ENCODE data around the gene INS. TPM values are rescaled to one million over a fixed set of nuclear protein-coding genes. Genes with fewer than 3 reads are reported as not detected.

INS gene
- total and polyA plus RNA-seq, 2 of the 4 experiments (the other 2 are of a cell fraction): not detected

DNA sequence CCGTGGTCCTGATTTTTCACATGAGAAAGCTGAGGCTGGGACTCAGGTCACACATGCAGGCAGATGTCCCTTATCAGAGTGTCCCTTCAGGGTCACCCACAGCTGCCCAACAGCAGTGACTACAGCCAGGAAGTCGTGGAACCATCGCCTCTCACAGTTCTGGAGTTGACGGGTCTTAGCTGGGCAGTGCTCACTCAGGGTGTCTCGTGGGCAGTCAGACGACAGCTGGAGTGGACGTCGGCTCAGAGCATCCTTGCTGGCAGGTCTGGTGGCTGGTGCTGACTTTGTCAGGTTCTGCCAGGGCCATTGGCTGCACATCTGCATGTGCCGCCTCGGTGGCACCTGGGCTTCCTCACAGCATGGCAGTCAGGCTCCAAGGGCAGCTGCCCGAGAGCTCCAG, 46.2 kb upstream of the INS start:
- no peaks in the 10 kb centered on the region for H4K20me1 ChIP-seq (ENCODE audit: insufficient read depth, low read length)
- intact Hi-C loops (cut with micrococcal nuclease) (no loop called here), dilution Hi-C loops (cut with HindIII; ENCODE audit: low sequenced_read_pairs, unreplicated experiment) (no loop called here), in situ Hi-C loops (cut with MboI; ENCODE audit: low sequenced_read_pairs) (no loop called here)
- H3K9ac ChIP-seq (ENCODE audit: low read depth, low read length): no peak overlapping the region
- ATAC-seq (ENCODE audit: low read depth) (no peak), DNase-seq (no peak)
- H3K79me1 ChIP-seq (ENCODE audit: low read depth in 1 of 2, low read length in 2 of 2): no peaks in the 10 kb centered on the region
- no peak overlapping the region for H2BK5ac ChIP-seq (ENCODE audit: low read depth, low read length, poor library complexity, severe bottlenecking)
- H2BK120ac ChIP-seq (ENCODE audit: low read depth, low read length): no peak overlapping the region
- 57% methylated on average over 9 of the region's 11 CpGs; no CpG with 5 or more reads in 1 of the 2 experiments for WGBS, 2 experiments (ENCODE audit: extremely low coverage in 2 of 2, insufficient read length in 1 of 2)
- H2AFZ ChIP-seq (replicated peaks; ENCODE audit: low read length, poor library complexity): no peak overlapping the region
- no peak overlapping the region for H3K14ac ChIP-seq (replicated peaks; ENCODE audit: low read depth, low read length)
- H3K27ac ChIP-seq (ENCODE audit: insufficient read depth, low read length): no peak overlapping the region
- no peak overlapping the region for H4K8ac ChIP-seq (ENCODE audit: low read depth in 2 of 2, low read length in 2 of 2)
- H3K9me3 ChIP-seq (ENCODE audit: control insufficient read depth, insufficient read depth, low read length): peaks cover 5% of the 10 kb centered on the region; the same call in 1 of the 2 replicates
- H2BK15ac ChIP-seq (ENCODE audit: low read depth, low read length): no peak overlapping the region
- H3K9me1 ChIP-seq (ENCODE audit: insufficient read depth, low read length): no peaks in the 10 kb centered on the region
- no TSS peak for BruUV-seq (replicated peaks)
- no peak overlapping the region for H2AK9ac ChIP-seq (replicated peaks; ENCODE audit: low read depth, low read length, poor library complexity)
- no peaks in the 10 kb centered on the region for H3K4me1 ChIP-seq (ENCODE audit: control insufficient read depth, insufficient read depth, low read length)
- no peak overlapping the region for H3K4me3 ChIP-seq (ENCODE audit: insufficient read depth, low read depth, low read length)
- POLR2A ChIA-PET (ENCODE audit: unreplicated experiment): no interaction called here
- peaks cover 14% of the 10 kb centered on the region for H3K27me3 ChIP-seq (ENCODE audit: control insufficient read depth, insufficient read depth, low read length)
- no peak overlapping the region for H2AK5ac ChIP-seq (ENCODE audit: low read depth, low read length)
- no peak overlapping the region for H3K56ac ChIP-seq (ENCODE audit: extremely low read depth, insufficient read depth, low read length)
- H4K5ac ChIP-seq (ENCODE audit: low read depth, low read length): no peak overlapping the region
- H3K4ac ChIP-seq (ENCODE audit: low read depth, low read length): no peak overlapping the region
- no peak overlapping the region for H4K91ac ChIP-seq (ENCODE audit: insufficient read depth, low read depth, low read length)
- no peak overlapping the region for H2BK20ac ChIP-seq (ENCODE audit: low read depth, low read length)
- H3K36me3 ChIP-seq (ENCODE audit: control insufficient read depth, insufficient read depth, low read length): no peaks in the 10 kb centered on the region
- CTCF ChIA-PET: no interaction called here
- no peak overlapping the region for H3K18ac ChIP-seq (ENCODE audit: low read depth, low read length)
- no peak overlapping the region for H3K23ac ChIP-seq (ENCODE audit: low read depth, low read length)
- no peak overlapping the region for H3K4me2 ChIP-seq (ENCODE audit: low read depth, low read length)
- TF ChIP-seq CEBPB (IDR thresholded peaks at IDR 0.05; ENCODE audit: low read depth, low read length) (no peak), POLR2A (IDR thresholded peaks at IDR 0.05; ENCODE audit: low read depth, low read length) (no peak), MAZ (IDR thresholded peaks at IDR 0.05; ENCODE audit: borderline replicate concordance, low read depth, low read length) (no peak), NFE2L2 (IDR thresholded peaks at IDR 0.05; ENCODE audit: low read depth, low read length) (no peak), CHD1 (IDR thresholded peaks at IDR 0.05; ENCODE audit: low read depth, low read length) (no peak), RCOR1 (IDR thresholded peaks at IDR 0.05; ENCODE audit: insufficient replicate concordance, low read length) (no peak), SMC3 (IDR thresholded peaks at IDR 0.05; ENCODE audit: low read depth, low read length) (no peak), BHLHE40 (IDR thresholded peaks at IDR 0.05; ENCODE audit: low read depth, low read length) (no peak), CTCF (conservative IDR thresholded peaks at IDR 0.05; ENCODE audit: low read depth, low read length) (no peak), RFX5 (IDR thresholded peaks at IDR 0.05; ENCODE audit: low read depth, low read length) (no peak), RAD21 (IDR thresholded peaks at IDR 0.05; ENCODE audit: low read length) (no peak), MXI1 (IDR thresholded peaks at IDR 0.05; ENCODE audit: borderline replicate concordance, low read depth, low read length) (no peak), MAFK (IDR thresholded peaks at IDR 0.05; ENCODE audit: low read depth, low read length) (no peak), FOS (IDR thresholded peaks at IDR 0.05; ENCODE audit: low read depth, low read length) (no peak)
- TF ChIP-seq, protein P1, sequence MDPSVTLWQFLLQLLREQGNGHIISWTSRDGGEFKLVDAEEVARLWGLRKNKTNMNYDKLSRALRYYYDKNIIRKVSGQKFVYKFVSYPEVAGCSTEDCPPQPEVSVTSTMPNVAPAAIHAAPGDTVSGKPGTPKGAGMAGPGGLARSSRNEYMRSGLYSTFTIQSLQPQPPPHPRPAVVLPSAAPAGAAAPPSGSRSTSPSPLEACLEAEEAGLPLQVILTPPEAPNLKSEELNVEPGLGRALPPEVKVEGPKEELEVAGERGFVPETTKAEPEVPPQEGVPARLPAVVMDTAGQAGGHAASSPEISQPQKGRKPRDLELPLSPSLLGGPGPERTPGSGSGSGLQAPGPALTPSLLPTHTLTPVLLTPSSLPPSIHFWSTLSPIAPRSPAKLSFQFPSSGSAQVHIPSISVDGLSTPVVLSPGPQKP (IDR thresholded peaks at IDR 0.05; ENCODE audit: borderline replicate concordance, low read depth, low read length): no peak
- TF ChIP-seq, protein P2, sequence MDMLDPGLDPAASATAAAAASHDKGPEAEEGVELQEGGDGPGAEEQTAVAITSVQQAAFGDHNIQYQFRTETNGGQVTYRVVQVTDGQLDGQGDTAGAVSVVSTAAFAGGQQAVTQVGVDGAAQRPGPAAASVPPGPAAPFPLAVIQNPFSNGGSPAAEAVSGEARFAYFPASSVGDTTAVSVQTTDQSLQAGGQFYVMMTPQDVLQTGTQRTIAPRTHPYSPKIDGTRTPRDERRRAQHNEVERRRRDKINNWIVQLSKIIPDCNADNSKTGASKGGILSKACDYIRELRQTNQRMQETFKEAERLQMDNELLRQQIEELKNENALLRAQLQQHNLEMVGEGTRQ (IDR thresholded peaks at IDR 0.05; ENCODE audit: low read depth, low read length): no peak

All from IMR-90 (cell line).